OCI-LY1 (cell line): ENCODE measurements around the gene TMEM218.

Experiments used
- EZH2 ChIP-seq: fragments of 200-600 bp; sonication (generic), shearing (Covaris generic); IDR thresholded peaks from 2 replicates; pipeline ENCODE4 v1.8.0; 2017; ENCODE audit warnings: borderline replicate concordance, mixed run types, mild to moderate bottlenecking, antibody characterized with exemption, low read length, moderate library complexity, mixed read lengths
- TF ChIP-seq, protein P1 (sequence below): fragments of 200-600 bp; sonication (generic), shearing (Covaris generic); IDR thresholded peaks from 2 replicates; pipeline ENCODE4 v1.5.1; 2017; ENCODE audit warnings: mild to moderate bottlenecking, antibody characterized with exemption, low read length, moderate library complexity, mixed read lengths

DNA sequence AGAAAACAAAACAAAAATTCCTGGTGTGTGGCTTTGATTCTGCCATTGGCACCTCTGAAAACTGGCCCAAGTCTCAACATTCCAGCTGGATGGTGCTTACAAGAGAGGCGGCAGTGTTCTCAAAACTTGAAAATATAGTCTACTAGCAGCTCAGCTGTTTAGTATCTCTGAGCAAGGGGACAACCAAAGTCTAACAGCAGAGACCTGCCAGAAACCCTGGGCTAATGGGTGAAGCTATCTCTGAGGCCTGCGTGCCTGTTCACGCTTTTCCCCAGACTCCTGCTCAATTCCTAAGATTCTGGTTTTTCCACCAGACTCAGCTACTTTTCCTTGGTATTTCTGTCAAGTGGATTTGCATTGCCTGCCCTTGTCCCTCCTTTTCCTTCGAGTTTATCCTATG lies 17.9 kb downstream of the TMEM218 start:
- TF ChIP-seq, protein P1, sequence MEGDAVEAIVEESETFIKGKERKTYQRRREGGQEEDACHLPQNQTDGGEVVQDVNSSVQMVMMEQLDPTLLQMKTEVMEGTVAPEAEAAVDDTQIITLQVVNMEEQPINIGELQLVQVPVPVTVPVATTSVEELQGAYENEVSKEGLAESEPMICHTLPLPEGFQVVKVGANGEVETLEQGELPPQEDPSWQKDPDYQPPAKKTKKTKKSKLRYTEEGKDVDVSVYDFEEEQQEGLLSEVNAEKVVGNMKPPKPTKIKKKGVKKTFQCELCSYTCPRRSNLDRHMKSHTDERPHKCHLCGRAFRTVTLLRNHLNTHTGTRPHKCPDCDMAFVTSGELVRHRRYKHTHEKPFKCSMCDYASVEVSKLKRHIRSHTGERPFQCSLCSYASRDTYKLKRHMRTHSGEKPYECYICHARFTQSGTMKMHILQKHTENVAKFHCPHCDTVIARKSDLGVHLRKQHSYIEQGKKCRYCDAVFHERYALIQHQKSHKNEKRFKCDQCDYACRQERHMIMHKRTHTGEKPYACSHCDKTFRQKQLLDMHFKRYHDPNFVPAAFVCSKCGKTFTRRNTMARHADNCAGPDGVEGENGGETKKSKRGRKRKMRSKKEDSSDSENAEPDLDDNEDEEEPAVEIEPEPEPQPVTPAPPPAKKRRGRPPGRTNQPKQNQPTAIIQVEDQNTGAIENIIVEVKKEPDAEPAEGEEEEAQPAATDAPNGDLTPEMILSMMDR: no peak
- no peak for TF ChIP-seq EZH2
